C4-2B (cell line): ENCODE measurements around the gene DIS3.
"Not testable (repeated sequence)": the region's sequence is repeated elsewhere in the genome, so short reads cannot be mapped to it uniquely, and the experiment has no call there.

Source experiments
- H3K27ac ChIP-seq: fragments of 450-650 bp; 2 replicates; pipeline ENCODE4 v1.5.1; 2017
- CTCF ChIP-seq: fragments of 450-650 bp; conservative IDR thresholded peaks from 2 replicates; pipeline ENCODE4 v1.5.1; 2017; ENCODE audit warnings: mild to moderate bottlenecking
- ZFX ChIP-seq: fragments of 450-650 bp; IDR thresholded peaks from 2 replicates; pipeline ENCODE4 v1.6.1; 2017

The DIS3 gene

DNA sequence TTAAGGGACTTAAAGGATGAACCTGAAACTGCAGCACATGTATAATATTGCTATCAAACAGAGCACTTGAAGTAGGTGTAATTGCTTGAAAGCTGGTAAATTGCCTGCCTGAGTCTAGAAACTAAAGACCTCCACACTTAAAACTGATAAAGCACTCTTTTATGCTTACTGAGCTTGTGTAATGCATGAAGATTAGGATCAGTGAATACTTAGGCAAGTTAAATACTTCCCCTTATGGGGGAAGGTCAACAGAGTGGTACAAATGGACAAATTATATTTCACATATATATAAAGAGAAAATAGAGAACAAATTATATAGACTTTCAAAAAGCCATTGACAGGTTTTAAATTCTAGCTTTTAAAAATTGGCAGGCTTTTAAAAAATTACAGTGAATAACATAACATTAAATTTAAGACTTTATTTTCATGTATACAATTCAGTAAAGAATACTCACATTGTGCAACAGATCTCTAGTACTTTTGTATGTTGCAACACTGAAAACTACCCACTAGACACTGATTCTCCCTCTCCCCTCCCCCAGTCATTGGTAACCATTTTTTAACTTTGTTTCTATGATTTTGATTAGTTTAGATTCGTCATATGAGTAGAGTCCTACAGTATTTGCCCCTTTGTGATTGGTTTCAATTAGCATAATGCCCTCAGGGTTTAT, 24.1 kb upstream of the DIS3 start:
- no peak overlapping the region for H3K27ac ChIP-seq
- TF ChIP-seq CTCF (no peak), ZFX (no peak)

DNA sequence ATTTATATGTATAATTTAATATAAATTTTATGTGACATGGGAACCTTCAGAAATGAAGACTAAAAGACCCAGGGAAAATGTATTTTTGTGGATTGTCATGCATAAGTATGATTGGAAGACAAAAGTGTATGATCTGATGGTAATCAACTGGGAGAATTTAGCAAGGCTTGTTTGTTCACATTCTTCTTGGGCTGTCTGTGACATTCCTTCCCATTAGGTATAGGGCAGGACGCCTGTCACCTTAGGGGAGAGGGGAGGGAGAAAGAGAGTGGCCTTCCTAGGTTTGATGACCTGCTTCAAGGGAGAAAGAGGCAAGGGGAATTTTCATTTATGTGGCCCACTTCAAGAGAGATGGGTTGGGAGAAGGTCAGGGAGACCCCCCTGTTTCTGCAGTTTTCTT, 22.6 kb upstream of the DIS3 start:
- TF ChIP-seq ZFX (no peak), CTCF (no peak)
- no peak overlapping the region for H3K27ac ChIP-seq

DNA sequence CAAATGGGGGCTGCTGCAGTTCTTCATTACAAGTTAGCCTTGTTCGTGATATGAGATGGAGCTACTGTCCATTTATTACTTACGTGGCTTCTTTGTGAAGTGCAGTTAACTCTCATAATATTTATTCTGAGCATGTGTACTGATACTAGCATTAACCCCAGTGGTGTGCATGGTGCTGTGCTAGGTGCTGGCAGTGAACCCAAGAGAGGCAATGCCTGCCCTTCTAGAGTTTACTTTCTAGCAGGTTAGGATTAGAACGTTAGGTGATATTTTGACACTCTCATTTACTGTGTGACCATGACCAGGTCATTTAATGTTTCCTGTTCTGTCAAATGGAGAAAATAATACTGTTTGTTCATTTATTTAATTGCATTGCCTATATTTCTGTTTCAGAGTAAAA, 17.1 kb upstream of the DIS3 start:
- H3K27ac ChIP-seq, result no peak overlapping the region
- TF ChIP-seq ZFX (no peak), CTCF (no peak)

- no peak overlapping the region for H3K27ac ChIP-seq
- TF ChIP-seq CTCF, result no peak
- TF ChIP-seq ZFX, result no peak
Observed at GRCh38 chr13:72792640-72793039, 10.9 kb upstream of the DIS3 start.

GRCh38 chr13:72788831-72789230, 7.1 kb upstream of the DIS3 start:
- H3K27ac ChIP-seq, result no peak overlapping the region
- no peak for TF ChIP-seq CTCF
- no peak for TF ChIP-seq ZFX

DNA sequence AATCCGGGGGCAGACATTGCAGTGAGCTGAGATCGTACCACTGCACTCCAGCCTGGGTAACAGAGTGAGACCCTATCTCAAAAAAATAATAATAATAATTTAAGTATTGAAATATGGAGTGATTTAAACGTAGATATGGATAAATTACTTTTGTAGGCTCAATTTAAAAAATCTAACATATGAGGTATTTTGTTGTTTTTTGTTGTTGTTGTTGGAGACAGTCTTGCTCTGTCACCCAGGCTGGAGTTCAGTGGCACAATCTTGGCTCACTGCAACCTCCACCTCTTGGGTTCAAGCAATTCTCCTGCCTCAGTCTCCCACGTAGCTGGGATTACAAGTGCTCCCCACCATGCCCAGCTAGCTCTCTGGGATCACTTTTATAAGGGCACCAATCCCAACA, 3.0 kb upstream of the DIS3 start:
- not testable (repeated sequence) for H3K27ac ChIP-seq

- no peak overlapping the region for H3K27ac ChIP-seq
- no peak for TF ChIP-seq CTCF
- TF ChIP-seq ZFX, result no peak
Observed at GRCh38 chr13:72782717-72783116, 1.0 kb upstream of the DIS3 start.

DNA sequence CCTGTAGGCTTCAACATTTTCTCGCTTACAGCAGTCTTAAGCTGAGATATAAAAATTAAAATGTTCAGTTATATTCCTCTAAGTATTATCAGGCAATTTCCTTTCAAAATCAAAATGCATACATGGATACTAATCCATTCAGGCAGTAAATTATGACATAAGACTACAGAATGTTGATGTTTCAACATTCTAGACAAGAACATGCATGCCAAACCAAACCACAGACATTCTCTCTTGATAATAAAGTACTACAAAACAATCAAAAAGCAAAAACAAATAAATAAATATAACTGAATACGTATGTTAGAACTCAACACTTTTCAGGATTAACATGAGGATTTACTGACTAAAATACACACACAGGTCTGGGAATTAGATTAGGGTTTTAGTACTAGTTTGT, 7.7 kb downstream of the DIS3 start:
- no peak overlapping the region for H3K27ac ChIP-seq
- TF ChIP-seq CTCF (no peak), ZFX (no peak)
